Right forelimb (tissue), 1 donor: ENCODE results near the gene ARSA.

Experiments
- DNase-seq: peaks from one replicate; pipeline ENCODE4 v3.0.0-alpha.2; 2018

ARSA gene

GRCh38 chr22:50577697-50577986 lies 50.3 kb downstream of the ARSA start:
- no peak for DNase-seq

DNA sequence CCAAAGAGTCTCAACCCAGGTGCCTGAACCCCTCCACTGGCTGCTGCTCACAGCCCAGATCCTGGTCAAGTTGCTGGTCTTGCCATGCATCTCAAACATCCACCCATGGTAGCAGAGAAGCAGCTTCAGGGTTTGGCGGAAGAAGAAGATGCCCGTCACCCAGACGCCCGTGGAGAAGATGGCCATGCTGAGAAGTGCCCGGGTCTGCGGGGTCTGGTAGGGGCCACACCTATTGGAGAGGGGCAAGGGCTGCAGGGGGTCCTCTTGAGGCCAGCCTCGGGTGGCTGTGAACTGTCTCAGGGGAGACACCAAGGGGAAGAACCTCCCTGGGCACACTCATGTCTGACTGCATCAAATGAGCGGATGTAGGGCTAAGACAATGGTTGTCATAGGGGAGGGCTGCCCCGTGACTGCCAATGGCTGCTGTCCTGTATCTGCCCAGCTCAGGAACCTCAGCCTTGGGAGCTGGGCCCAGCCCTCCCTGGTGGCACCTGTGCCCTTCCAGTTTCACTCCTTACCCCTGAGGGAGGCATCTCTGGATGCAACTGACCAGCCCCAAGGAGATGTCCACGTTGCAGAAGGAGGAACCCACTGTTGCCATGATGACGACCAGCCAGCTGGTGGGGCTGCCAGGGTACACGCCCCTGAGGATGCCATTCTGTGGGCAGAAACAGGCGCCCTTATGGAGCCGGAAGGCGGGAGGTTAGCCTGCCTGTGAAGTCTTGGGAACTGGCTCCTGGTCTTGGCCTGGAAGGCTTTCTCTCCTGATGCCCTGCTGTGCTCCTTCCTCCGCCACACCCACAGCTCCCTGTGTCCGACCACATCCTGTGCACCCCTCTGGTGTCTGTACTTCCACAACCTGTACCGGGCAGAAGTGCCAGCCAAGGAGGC lies 50.9 kb downstream of the ARSA start:
- DNase-seq: no peak

- DNase-seq: no peak
Measured at GRCh38 chr22:50576070-50576469, 51.9 kb downstream of the ARSA start.

- DNase-seq: no peak
Measured at GRCh38 chr22:50575426-50575941, 52.5 kb downstream of the ARSA start.
